ENCODE measurements around the gene GDF11. TPM values are rescaled to one million over a fixed set of nuclear protein-coding genes. Genes with fewer than 3 reads are reported as not detected.

GDF11 gene
- total RNA-seq, 2 donors from 2014 or later = 3.0 to 9.7 TPM

GRCh38 chr12:55738123-55739024, 4.5 kb upstream of the GDF11 start:
- Histone ChIP-seq H3K4me1 (ENCODE audit: control insufficient read depth in 1 of 2, low read depth in 2 of 2) (peaks cover 5 to 15% of the 10 kb centered on the region in 2 donors), H3K27ac (peak overlapping the region; percentile 68 to 71), H3K9me3 (no peaks in the 10 kb centered on the region), H3K4me3 (peak overlapping the region; percentile 86), H3K36me3 (no peaks in the 10 kb centered on the region), H3K27me3 (replicated peaks; ENCODE audit: insufficient read depth) (no peaks in the 10 kb centered on the region)
- peak; percentile 88 for TF ChIP-seq CTCF (IDR thresholded peaks at IDR 0.05)
- DNase-seq (ENCODE audit: low spot score) (no peak), ATAC-seq (ENCODE audit: insufficient number of reproducible peaks, low FRiP score, low read depth) (peak; percentile 62)

GRCh38 chr12:55739025-55739378, 3.9 kb upstream of the GDF11 start:
- Histone ChIP-seq H3K36me3 (no peaks in the 10 kb centered on the region), H3K27me3 (replicated peaks; ENCODE audit: insufficient read depth) (no peaks in the 10 kb centered on the region), H3K27ac (peak overlapping the region in 1 of 2 donors; percentile 71), H3K9me3 (no peaks in the 10 kb centered on the region), H3K4me3 (peak overlapping the region; percentile 86), H3K4me1 (ENCODE audit: control insufficient read depth in 1 of 2, low read depth in 2 of 2) (peaks cover 6 to 20% of the 10 kb centered on the region in 2 donors)
- TF ChIP-seq CTCF (IDR thresholded peaks at IDR 0.05) = no peak
- no peak for DNase-seq (ENCODE audit: low spot score)
- no peak for ATAC-seq (ENCODE audit: insufficient number of reproducible peaks, low FRiP score, low read depth)

- peaks cover 21 to 40% of the 10 kb centered on the region in 2 donors for H3K4me1 ChIP-seq (ENCODE audit: control insufficient read depth in 1 of 2, low read depth in 2 of 2)
- H3K27ac ChIP-seq = peak overlapping the region in 1 of 2 donors; percentile 37
- peak overlapping the region; percentile 64 for H3K4me3 ChIP-seq
- no peaks in the 10 kb centered on the region for H3K36me3 ChIP-seq
- no peaks in the 10 kb centered on the region for H3K9me3 ChIP-seq
- DNase-seq (ENCODE audit: low spot score) = no peak
- ATAC-seq (ENCODE audit: insufficient number of reproducible peaks, low FRiP score, low read depth) = no peak
- H3K27me3 ChIP-seq (replicated peaks; ENCODE audit: insufficient read depth) = no peaks in the 10 kb centered on the region
- no peak for TF ChIP-seq CTCF (IDR thresholded peaks at IDR 0.05)
These were observed 816 bp upstream of the GDF11 start for GRCh38 chr12:55741931-55742680.

GRCh38 chr12:55743406-55744339, 751 bp downstream of the GDF11 start:
- peak overlapping the region; percentile 89 for H3K4me3 ChIP-seq
- peak; percentile 39 for ATAC-seq (ENCODE audit: insufficient number of reproducible peaks, low FRiP score, low read depth)
- no peaks in the 10 kb centered on the region for H3K36me3 ChIP-seq
- no peaks in the 10 kb centered on the region for H3K9me3 ChIP-seq
- DNase-seq (ENCODE audit: low spot score) = no peak
- peaks cover 16 to 29% of the 10 kb centered on the region in 2 donors for H3K4me1 ChIP-seq (ENCODE audit: control insufficient read depth in 1 of 2, low read depth in 2 of 2)
- H3K27ac ChIP-seq = peak overlapping the region; percentile 15 to 50
- TF ChIP-seq CTCF (IDR thresholded peaks at IDR 0.05) = no peak
- H3K27me3 ChIP-seq (replicated peaks; ENCODE audit: insufficient read depth) = no peaks in the 10 kb centered on the region
